CD4-positive, alpha-beta T cell (primary cell): ENCODE results near the gene VRK2. TPM values are rescaled to one million over a fixed set of nuclear protein-coding genes. Genes with fewer than 3 reads are reported as not detected.

Source experiments
- ATAC-seq: fragments of 200-7000 bp; cut with Tn5 transposase; one replicate; pipeline ENCODE4 v1.10.0; 2022; ENCODE audit warnings: mild to moderate bottlenecking; ENCODE audit not compliant: poor library complexity
- CTCF ChIA-PET: fragments of 350-600 bp; sonication (Branson Sonifier 250); formaldehyde crosslinking; loops from one replicate; lab custom pipeline; 2021; ENCODE audit warnings: antibody characterized with exemption, inconsistent platforms; lab: Charles Lee
- POLR2A ChIA-PET: fragments of 350-600 bp; sonication (Branson Sonifier 250); formaldehyde crosslinking; loops from one replicate; lab custom pipeline; 2021; ENCODE audit warnings: antibody characterized with exemption, inconsistent platforms; lab: Charles Lee
- DNase-seq, 14 experiments: peaks; one replicate each; pipeline ENCODE4 v3.0.0-alpha.2; 2013 to 2020; ENCODE audit warnings: mixed read lengths in 2 of 14
- H3K27ac ChIP-seq, 2 donors: one replicate each; pipeline versions ENCODE4 v1.5.1 to v1.7.0; 2013; ENCODE audit warnings: low read length in 2 of 2, low read depth in 1 of 2, mild to moderate bottlenecking in 1 of 2
- H3K27me3 ChIP-seq, 2 experiments: 1 replicate in 1 of 2; 2 replicates in 1 of 2; pipeline versions ENCODE4 v1.6.1 to v1.7.0; 2013; ENCODE audit warnings: low read length in 2 of 2, control low read depth in 1 of 2, mild to moderate bottlenecking in 1 of 2, moderate library complexity in 1 of 2; ENCODE audit not compliant: insufficient read depth in 2 of 2, control insufficient read depth in 1 of 2
- H3K36me3 ChIP-seq: one replicate; pipeline ENCODE4 v1.6.1; 2013; ENCODE audit warnings: low read length, control low read depth; ENCODE audit not compliant: insufficient read depth
- H3K4me1 ChIP-seq: one replicate; pipeline ENCODE4 v1.6.1; 2013; ENCODE audit warnings: low read length, control low read depth; ENCODE audit not compliant: insufficient read depth
- H3K4me3 ChIP-seq: one replicate; pipeline ENCODE4 v1.5.1; 2013; ENCODE audit warnings: mild to moderate bottlenecking, low read length, moderate library complexity
- H3K9me3 ChIP-seq, 2 experiments: 1 replicate in 1 of 2; 2 replicates in 1 of 2; pipeline versions ENCODE4 v1.6.1 to v1.7.0; 2013; ENCODE audit warnings: low read length in 2 of 2, mild to moderate bottlenecking in 2 of 2, control low read depth in 1 of 2, moderate library complexity in 1 of 2; ENCODE audit not compliant: control insufficient read depth in 1 of 2, insufficient read depth in 1 of 2
- H3K27ac Mint-ChIP-seq: one replicate; pipeline ENCODE4 v1.8.0; 2020; ENCODE audit warnings: mixed read lengths
- H3K27me3 Mint-ChIP-seq: one replicate; pipeline ENCODE4 v1.8.0; 2021; ENCODE audit warnings: mixed read lengths
- H3K36me3 Mint-ChIP-seq: one replicate; pipeline ENCODE4 v1.8.0; 2021; ENCODE audit warnings: low read depth, mixed read lengths
- H3K4me1 Mint-ChIP-seq: one replicate; pipeline ENCODE4 v1.8.0; 2021; ENCODE audit warnings: low read depth, mixed read lengths
- H3K4me3 Mint-ChIP-seq: one replicate; pipeline ENCODE4 v1.8.0; 2020; ENCODE audit warnings: mild to moderate bottlenecking, mixed read lengths
- H3K9me3 Mint-ChIP-seq: one replicate; pipeline ENCODE4 v1.8.0; 2020; ENCODE audit warnings: mixed read lengths
- intact Hi-C, 2 experiments: fragments of 100-400 bp; cut with DNase I in 1 of 2; cut with micrococcal nuclease in 1 of 2; formaldehyde crosslinking; loops; one replicate each; pipeline versions ENCODE4 v1.15.1 to v1.9.0; 2023 to 2025; cut with DNase I, micrococcal nuclease
- polyA plus RNA-seq, 2 donors: library from polyadenylated mRNA; unstranded; fragments of 120-200 nt; gene quantifications; one replicate each; pipeline ENCODE4 v1.2.1, GENCODE V29; 2013
- total RNA-seq, 174 experiments: library from RNA in 2 of 174; stranded (reverse) in 2 of 174; gene quantifications; one replicate each; pipeline ENCODE4 v1.2.3 and lab custom pipeline; 2021 to 2026
- TF ChIP-seq, protein P1 (sequence below): fragments of 200-600 bp; IDR thresholded peaks from one replicate; pipeline ENCODE4 v1.8.0; 2022; ENCODE audit warnings: antibody characterized with exemption, mild to moderate bottlenecking

The VRK2 gene
- total RNA-seq (10 to 100 TPM; 11.1 to 11.5 TPM), total RNA-seq (lab: John Stamatoyannopoulos, UW) (16.5 to 46.3 (median 25.4) reads per million in 172 experiments)
- 16.1 TPM for polyA plus RNA-seq (2013, experiment 1 of 2)
- polyA plus RNA-seq (2013, experiment 2 of 2): 17.5 TPM

DNA sequence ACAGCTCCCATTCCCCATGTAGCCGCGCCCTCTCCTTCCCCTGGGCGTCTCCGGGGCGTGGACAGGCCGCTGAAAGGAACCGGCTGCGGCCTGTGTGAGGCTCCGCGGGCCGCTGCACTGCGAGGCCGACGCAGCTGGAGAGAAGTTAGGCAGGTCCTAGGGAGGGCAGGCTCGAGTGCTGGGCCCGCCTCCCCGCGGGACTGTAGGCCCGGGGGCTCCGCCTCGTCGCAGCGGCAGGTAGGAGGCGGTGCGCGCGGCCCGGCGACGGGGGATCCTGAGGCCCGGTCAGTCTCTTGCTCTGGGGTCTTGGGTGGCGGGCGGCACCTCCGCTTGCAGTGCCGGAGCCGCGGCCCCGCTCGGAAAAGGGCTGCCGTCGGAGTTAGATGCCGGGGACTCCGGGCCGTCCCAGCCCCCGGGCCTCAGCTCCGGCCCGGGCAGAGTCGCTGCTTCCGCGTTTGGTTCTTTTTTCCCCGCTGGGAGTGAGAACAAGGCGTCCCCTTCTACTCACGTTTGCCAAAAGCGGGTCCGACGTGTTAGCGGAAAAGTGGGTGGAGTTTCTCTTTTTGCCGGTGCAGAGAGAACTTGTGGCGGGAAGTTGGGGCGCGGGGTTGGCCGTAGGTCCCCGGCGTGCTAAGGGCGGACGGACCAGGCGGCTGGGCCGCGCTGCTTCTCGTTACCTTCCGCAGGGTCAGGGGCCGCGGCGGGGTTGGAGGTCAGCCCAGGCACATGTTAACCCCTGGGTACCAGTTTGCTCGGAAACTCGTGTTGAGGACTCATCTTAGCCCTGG is at the start of gene VRK2:
TSS of gene VRK2 (plus strand) at position 222 of the 788 bp plus-strand sequence. CDS start 2,026 bp downstream, outside the sequence.
- ChIA-PET CTCF (interaction anchor here (1.7 kb wide), 1 partner anchor 11 kb away, joined by 3 read pairs; no protein-coding TSS in a partner anchor), POLR2A (interaction anchor here (0.6 to 1.9 kb wide), 8 partner anchors 9 to 195 kb away, joined by 3 to 6 read pairs (median 5); partner anchors contain the start of gene FANCL)
- peak within 1 kb of the TSS; percentile 75 for H3K4me3 ChIP-seq
- TF ChIP-seq, protein P1, sequence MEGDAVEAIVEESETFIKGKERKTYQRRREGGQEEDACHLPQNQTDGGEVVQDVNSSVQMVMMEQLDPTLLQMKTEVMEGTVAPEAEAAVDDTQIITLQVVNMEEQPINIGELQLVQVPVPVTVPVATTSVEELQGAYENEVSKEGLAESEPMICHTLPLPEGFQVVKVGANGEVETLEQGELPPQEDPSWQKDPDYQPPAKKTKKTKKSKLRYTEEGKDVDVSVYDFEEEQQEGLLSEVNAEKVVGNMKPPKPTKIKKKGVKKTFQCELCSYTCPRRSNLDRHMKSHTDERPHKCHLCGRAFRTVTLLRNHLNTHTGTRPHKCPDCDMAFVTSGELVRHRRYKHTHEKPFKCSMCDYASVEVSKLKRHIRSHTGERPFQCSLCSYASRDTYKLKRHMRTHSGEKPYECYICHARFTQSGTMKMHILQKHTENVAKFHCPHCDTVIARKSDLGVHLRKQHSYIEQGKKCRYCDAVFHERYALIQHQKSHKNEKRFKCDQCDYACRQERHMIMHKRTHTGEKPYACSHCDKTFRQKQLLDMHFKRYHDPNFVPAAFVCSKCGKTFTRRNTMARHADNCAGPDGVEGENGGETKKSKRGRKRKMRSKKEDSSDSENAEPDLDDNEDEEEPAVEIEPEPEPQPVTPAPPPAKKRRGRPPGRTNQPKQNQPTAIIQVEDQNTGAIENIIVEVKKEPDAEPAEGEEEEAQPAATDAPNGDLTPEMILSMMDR: no peak
- H3K36me3 ChIP-seq: peaks cover 3% of the 10 kb centered on the region
- H3K27ac ChIP-seq: peak within 1 kb of the TSS; percentile 86 to 88
- no peaks in the 10 kb centered on the region for H3K9me3 ChIP-seq
- peaks cover 18% of the 10 kb centered on the region for H3K4me1 ChIP-seq
- H3K27me3 Mint-ChIP-seq: no peaks in the 10 kb centered on the region
- H3K9me3 Mint-ChIP-seq: no peaks in the 10 kb centered on the region
- DNase-seq (peak; percentile 68 to 93 (median 77)), ATAC-seq (peak; percentile 91)
- peak within 1 kb of the TSS; percentile 91 for H3K4me3 Mint-ChIP-seq
- H3K27ac Mint-ChIP-seq: peak within 1 kb of the TSS; percentile 96
- H3K27me3 ChIP-seq: no peaks in the 10 kb centered on the region
- H3K4me1 Mint-ChIP-seq: peaks cover 55% of the 10 kb centered on the region
- peaks cover 11% of the 10 kb centered on the region for H3K36me3 Mint-ChIP-seq
- intact Hi-C loops: loop anchor here in 1 of 2 experiments (2.0 to 5.0 kb wide), 2 partner anchors 16 to 196 kb away; partner anchors contain the start of gene FANCL

DNA sequence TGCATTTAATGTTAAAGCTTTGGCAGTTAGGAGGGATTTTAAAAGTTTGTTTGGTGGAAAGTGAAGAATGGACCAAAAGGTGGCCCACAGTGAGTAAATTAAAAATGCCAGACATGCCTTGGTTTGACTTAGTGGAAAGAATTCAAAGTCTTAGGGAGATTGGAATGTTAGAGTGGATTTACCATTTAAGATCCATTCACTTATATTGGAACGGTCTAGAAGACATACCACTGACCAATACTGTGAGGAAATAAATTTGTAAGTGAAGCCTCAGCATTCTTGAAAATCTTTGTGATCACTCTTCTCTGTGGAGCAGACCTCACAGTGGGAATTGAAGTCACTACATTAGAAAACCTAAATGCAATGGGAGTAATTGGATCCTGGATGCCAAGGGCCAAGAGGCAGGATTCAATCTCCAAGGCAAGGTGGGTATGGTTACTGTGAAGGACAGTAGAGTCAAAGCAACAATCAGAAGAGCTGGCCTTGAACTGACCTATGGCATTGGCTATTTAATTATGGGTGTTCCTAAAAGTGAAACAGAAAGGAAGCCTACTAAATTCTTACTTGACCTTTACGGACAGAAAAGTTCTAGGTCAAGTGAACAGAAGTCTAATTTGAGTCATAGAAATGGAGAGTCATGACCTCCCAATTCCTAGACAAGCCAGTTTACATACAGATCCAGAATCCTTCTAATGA is 40.2 kb upstream of the VRK2 start:
- H3K4me3 ChIP-seq: no peak overlapping the region
- H3K27me3 Mint-ChIP-seq: no peaks in the 10 kb centered on the region
- no peak overlapping the region for H3K27ac Mint-ChIP-seq
- no peak overlapping the region for H3K27ac ChIP-seq
- H3K4me1 Mint-ChIP-seq: no peaks in the 10 kb centered on the region
- ATAC-seq (no peak), DNase-seq (no peak)
- H3K4me1 ChIP-seq: no peaks in the 10 kb centered on the region
- H3K36me3 Mint-ChIP-seq: no peaks in the 10 kb centered on the region
- no peaks in the 10 kb centered on the region for H3K27me3 ChIP-seq
- H3K9me3 ChIP-seq: no peaks in the 10 kb centered on the region
- CTCF ChIA-PET: no interaction called here
- no peak overlapping the region for H3K4me3 Mint-ChIP-seq
- POLR2A ChIA-PET: interaction anchor here (0.6 kb wide), 1 partner anchor 17 kb away, joined by 3 read pairs; no protein-coding TSS in a partner anchor
- H3K9me3 Mint-ChIP-seq: no peaks in the 10 kb centered on the region
- TF ChIP-seq, protein P1: no peak
- intact Hi-C loops: no loop called here
- H3K36me3 ChIP-seq: no peaks in the 10 kb centered on the region

DNA sequence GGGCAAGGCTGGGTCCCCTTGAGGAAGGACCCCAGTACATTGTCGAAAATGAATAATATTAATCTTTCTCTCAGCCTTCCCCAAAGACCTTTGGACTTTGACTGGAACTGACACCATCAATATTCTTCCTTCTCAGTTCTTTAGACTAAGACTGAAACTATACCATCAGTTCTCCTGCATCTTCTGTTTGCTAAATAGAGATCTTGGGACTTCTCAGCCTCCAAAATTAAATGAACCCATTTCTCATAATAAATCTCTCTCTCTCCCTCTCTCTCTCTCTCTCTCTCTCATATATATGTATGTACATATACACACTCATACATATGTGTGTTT is 39.7 kb upstream of the VRK2 start:
- H3K4me3 Mint-ChIP-seq: no peak overlapping the region
- Histone ChIP-seq H3K27ac (no peak overlapping the region), H3K4me1 (no peaks in the 10 kb centered on the region), H3K9me3 (no peaks in the 10 kb centered on the region), H3K27me3 (no peaks in the 10 kb centered on the region), H3K4me3 (no peak overlapping the region), H3K36me3 (no peaks in the 10 kb centered on the region)
- intact Hi-C loops: no loop called here
- TF ChIP-seq, protein P1: no peak
- ATAC-seq (no peak), DNase-seq (no peak)
- CTCF ChIA-PET: no interaction called here
- H3K27me3 Mint-ChIP-seq: no peaks in the 10 kb centered on the region
- H3K36me3 Mint-ChIP-seq: no peaks in the 10 kb centered on the region
- POLR2A ChIA-PET: no interaction called here
- no peaks in the 10 kb centered on the region for H3K4me1 Mint-ChIP-seq
- H3K27ac Mint-ChIP-seq: no peak overlapping the region
- no peaks in the 10 kb centered on the region for H3K9me3 Mint-ChIP-seq
